Caco-2 (cell line): Measurements from ENCODE around the gene C10orf88. TPM values are rescaled to one million over a fixed set of nuclear protein-coding genes. Genes with fewer than 3 reads are reported as not detected.
"Not testable (repeated sequence)": the region's sequence is repeated elsewhere in the genome, so short reads cannot be mapped to it uniquely, and the experiment has no call there.

ENCODE experiments used
- BruUV-seq: library from RNA; stranded (reverse); fragments of 400-500 nt; replicated peaks from 2 replicates; lab custom pipeline; 2021; lab: Mats Ljungman, UMichigan
- CTCF ChIA-PET: fragments of 300-600 bp; sonication (Branson Sonifier 250); formaldehyde crosslinking; loops from one replicate; lab custom pipeline; 2022; ENCODE audit warnings: antibody characterized with exemption; lab: Charles Lee
- POLR2A ChIA-PET: fragments of 300-600 bp; sonication (Branson Sonifier 250); formaldehyde crosslinking; loops from one replicate; lab custom pipeline; 2022; ENCODE audit warnings: antibody characterized with exemption; lab: Charles Lee
- DNase-seq, 2 experiments: peaks; one replicate each; pipeline versions ENCODE4 v3.0.0 to v3.0.0-alpha.2; 2020 to 2022
- H3K27me3 ChIP-seq: replicated peaks from 2 replicates; pipeline ENCODE4 v1.6.0; 2011; ENCODE audit warnings: low read length; ENCODE audit not compliant: control insufficient read depth, insufficient read depth
- H3K36me3 ChIP-seq: 2 replicates; pipeline ENCODE4 v1.5.1; 2011; ENCODE audit warnings: low read length; ENCODE audit not compliant: control insufficient read depth, insufficient read depth
- H3K4me1 ChIP-seq: fragments of 250-450 bp; sonication (Bioruptor Pico); 2 replicates; pipeline ENCODE4 v1.5.1; 2020; ENCODE audit warnings: mild to moderate bottlenecking
- H3K4me3 ChIP-seq: 2 replicates; pipeline ENCODE4 v1.5.1; 2011; ENCODE audit warnings: low read depth, mild to moderate bottlenecking, control low read depth, low read length
- H3K9me3 ChIP-seq: fragments of 250-450 bp; sonication (Bioruptor Pico); 2 replicates; pipeline ENCODE4 v1.5.1; 2020; ENCODE audit warnings: mild to moderate bottlenecking, moderate library complexity
- H3K27ac Mint-ChIP-seq: one replicate; pipeline ENCODE4 v1.8.0; 2022; ENCODE audit warnings: mixed read lengths; ENCODE audit not compliant: unreplicated experiment
- H3K27me3 Mint-ChIP-seq: one replicate; pipeline ENCODE4 v1.8.0; 2022; ENCODE audit warnings: mixed read lengths; ENCODE audit not compliant: insufficient read depth, unreplicated experiment
- H3K36me3 Mint-ChIP-seq: one replicate; pipeline ENCODE4 v1.8.0; 2022; ENCODE audit warnings: mild to moderate bottlenecking, mixed read lengths; ENCODE audit not compliant: insufficient read depth, unreplicated experiment
- H3K4me1 Mint-ChIP-seq: one replicate; pipeline ENCODE4 v1.8.0; 2022; ENCODE audit warnings: low read depth, mixed read lengths; ENCODE audit not compliant: unreplicated experiment
- H3K4me3 Mint-ChIP-seq: one replicate; pipeline ENCODE4 v1.8.0; 2022; ENCODE audit warnings: mild to moderate bottlenecking, moderate library complexity, mixed read lengths; ENCODE audit not compliant: unreplicated experiment
- H3K9me3 Mint-ChIP-seq: one replicate; pipeline ENCODE4 v1.8.0; 2022; ENCODE audit warnings: mixed read lengths; ENCODE audit not compliant: unreplicated experiment
- CTCF ChIP-seq, 2 experiments: fragments of 200-600 bp in 1 of 2; IDR thresholded peaks; 1 replicate in 1 of 2; 2 replicates in 1 of 2; pipeline versions ENCODE4 v1.5.1 to v1.8.0; 2011 to 2022; ENCODE audit warnings: antibody characterized with exemption in 1 of 2, control low read depth in 1 of 2, inconsistent platforms in 1 of 2, low read depth in 1 of 2, low read length in 1 of 2, mild to moderate bottlenecking in 1 of 2, moderate library complexity in 1 of 2; ENCODE audit not compliant: insufficient read depth in 1 of 2, severe bottlenecking in 1 of 2, unreplicated experiment in 1 of 2
- intact Hi-C: fragments of 100-400 bp; cut with micrococcal nuclease; formaldehyde crosslinking; loops from one replicate; pipeline ENCODE4 v1.10.0; 2022; ENCODE audit not compliant: unreplicated experiment
- total RNA-seq: library from RNA; stranded (reverse); gene quantifications from 2 replicates; pipeline ENCODE4 v1.2.3, GENCODE V29; 2022

The C10orf88 gene
- total RNA-seq, 1 experiment from 2014 or later = 8.7 TPM

DNA sequence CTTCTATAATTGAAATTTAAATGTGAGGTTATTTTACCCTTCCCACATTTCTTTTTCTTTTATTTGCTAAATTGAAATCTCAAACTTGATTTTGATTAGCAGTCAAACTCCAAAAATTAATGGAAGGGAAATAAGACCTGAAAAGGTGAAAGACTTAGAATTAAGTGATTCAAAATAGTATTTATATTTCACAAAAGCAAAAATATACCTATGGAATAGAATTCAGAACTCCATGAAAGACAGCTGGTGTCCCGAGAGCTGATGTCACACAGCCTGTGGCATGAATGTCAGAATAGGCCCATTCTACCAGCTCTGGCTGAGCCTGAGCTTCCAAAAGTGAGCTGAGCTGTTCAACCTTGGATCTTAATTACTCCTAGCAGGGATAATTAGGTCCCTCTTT lies 43.7 kb downstream of the C10orf88 start, which contains the start of gene FAM24A:
FAM24A (plus strand) TSS at position 301 of the 400 bp plus-strand sequence. CDS start 1,025 bp downstream, outside the sequence.
- Histone ChIP-seq H3K4me3 (no peak within 1 kb of the TSS), H3K36me3 (no peaks in the 10 kb centered on the region), H3K27me3 (no peaks in the 10 kb centered on the region), H3K9me3 (no peaks in the 10 kb centered on the region), H3K4me1 (no peaks in the 10 kb centered on the region)
- no TSS peak for BruUV-seq
- Mint-ChIP-seq H3K27me3 (peaks cover 6% of the 10 kb centered on the region), H3K27ac (no peak within 1 kb of the TSS), H3K36me3 (no peaks in the 10 kb centered on the region), H3K9me3 (no peaks in the 10 kb centered on the region), H3K4me3 (no peak within 1 kb of the TSS), H3K4me1 (no peaks in the 10 kb centered on the region)
- ChIA-PET CTCF (no interaction called here), POLR2A (no interaction called here)
- intact Hi-C loops = no loop called here
- no peak for TF ChIP-seq CTCF (IDR thresholded peaks at IDR 0.05; ENCODE audit: insufficient read depth in 1 of 2, low read depth in 1 of 2, low read length in 1 of 2, severe bottlenecking in 1 of 2, unreplicated experiment in 1 of 2)
- DNase-seq = no peak

GRCh38 chr10:122903861-122904260 lies 50.2 kb downstream of the C10orf88 start:
- BruUV-seq, intact Hi-C loops, H3K9me3 Mint-ChIP-seq, H3K4me3 ChIP-seq, H3K4me1 ChIP-seq, H3K9me3 ChIP-seq, H3K4me1 Mint-ChIP-seq, POLR2A ChIA-PET, H3K36me3 ChIP-seq, CTCF ChIA-PET, H3K27me3 ChIP-seq, H3K4me3 Mint-ChIP-seq, H3K36me3 Mint-ChIP-seq, H3K27ac Mint-ChIP-seq, DNase-seq: not testable (repeated sequence)
- H3K27me3 Mint-ChIP-seq = peaks cover 10% of the 10 kb centered on the region

- H3K9me3 Mint-ChIP-seq = no peaks in the 10 kb centered on the region
- H3K4me1 Mint-ChIP-seq = no peaks in the 10 kb centered on the region
- no peak for DNase-seq
- intact Hi-C loops = no loop called here
- H3K27ac Mint-ChIP-seq = no peak overlapping the region
- POLR2A ChIA-PET = no interaction called here
- no peak for TF ChIP-seq CTCF (IDR thresholded peaks at IDR 0.05; ENCODE audit: insufficient read depth in 1 of 2, low read depth in 1 of 2, low read length in 1 of 2, severe bottlenecking in 1 of 2, unreplicated experiment in 1 of 2)
- Histone ChIP-seq H3K27me3 (no peaks in the 10 kb centered on the region), H3K36me3 (no peaks in the 10 kb centered on the region), H3K9me3 (no peaks in the 10 kb centered on the region), H3K4me3 (no peak overlapping the region), H3K4me1 (no peaks in the 10 kb centered on the region)
- no peaks in the 10 kb centered on the region for H3K36me3 Mint-ChIP-seq
- H3K27me3 Mint-ChIP-seq = peaks cover 2% of the 10 kb centered on the region
- H3K4me3 Mint-ChIP-seq = no peak overlapping the region
- BruUV-seq = no TSS peak
- CTCF ChIA-PET = no interaction called here
Observed at GRCh38 chr10:122894261-122894944, 59.6 kb downstream of the C10orf88 start.
